GM21515 (cell line): ENCODE measurements around the gene TEX11.
"Not testable (repeated sequence)": the region's sequence is repeated elsewhere in the genome, so short reads cannot be mapped to it uniquely, and the experiment has no call there.

Source experiments
- ATAC-seq: cut with Tn5 transposase; IDR thresholded peaks from one replicate; pipeline ENCODE4 v1.9.1; 2021; ENCODE audit not compliant: unreplicated experiment

The TEX11 gene

GRCh38 chrX:70908541-70908940 lies at the start of gene TEX11:
Gene TEX11, minus strand, starts transcription at chrX:70908711. Its CDS starts 922 bp downstream, at chrX:70907789.
- no peak for ATAC-seq

DNA sequence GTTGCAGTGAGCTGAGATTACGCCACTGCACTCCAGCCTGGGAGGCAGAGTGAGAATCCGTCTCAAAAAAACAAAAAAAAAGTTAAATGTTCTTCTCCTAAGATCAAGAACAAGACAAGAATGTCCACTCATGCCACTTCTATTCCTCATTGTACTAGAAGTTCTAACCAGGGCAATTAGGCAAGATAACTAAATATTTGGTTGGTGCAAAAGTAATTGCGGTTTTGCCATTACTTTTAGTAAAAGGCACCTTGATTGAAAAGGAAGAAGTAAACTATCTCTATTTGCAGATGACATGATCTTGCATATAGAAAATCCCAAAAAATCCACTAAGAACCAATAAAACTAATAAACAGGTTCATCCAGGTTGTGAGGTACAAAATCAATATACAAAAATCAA lies 46.4 kb upstream of the TEX11 start:
- no peak for ATAC-seq

DNA sequence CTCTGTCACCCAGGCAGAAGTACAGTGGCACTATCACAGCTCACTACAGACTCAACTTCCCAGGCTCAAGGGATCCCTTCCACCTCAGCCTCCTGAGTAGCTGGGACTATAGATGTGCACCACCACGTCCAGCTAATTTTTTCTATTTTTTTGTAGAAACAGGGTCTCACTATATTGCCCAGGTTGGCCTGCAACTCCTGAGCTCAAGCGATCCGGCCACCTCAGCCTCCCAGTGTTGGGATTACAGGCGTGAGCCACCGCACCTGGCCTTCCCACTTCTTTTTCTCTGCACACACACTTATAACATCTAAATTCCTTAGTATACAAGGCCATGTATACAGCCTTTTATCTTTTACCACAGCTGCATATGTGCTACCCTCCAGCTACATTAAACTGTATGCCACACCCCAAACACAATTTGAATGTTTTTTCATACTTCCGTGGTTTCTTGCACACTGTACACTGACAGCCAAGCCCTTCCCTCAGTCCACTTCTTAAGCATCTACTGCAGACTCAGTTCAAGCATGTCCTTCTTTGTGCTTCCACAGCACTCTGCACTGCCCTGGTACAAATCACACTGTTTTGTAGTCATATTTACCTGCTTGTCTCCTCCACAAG lies 15.9 kb upstream of the TEX11 start:
- no peak for ATAC-seq

- ATAC-seq = no peak
Measured at GRCh38 chrX:70922774-70923473, 14.4 kb upstream of the TEX11 start.

- no peak for ATAC-seq
Measured at GRCh38 chrX:70921709-70922352, 13.3 kb upstream of the TEX11 start.

DNA sequence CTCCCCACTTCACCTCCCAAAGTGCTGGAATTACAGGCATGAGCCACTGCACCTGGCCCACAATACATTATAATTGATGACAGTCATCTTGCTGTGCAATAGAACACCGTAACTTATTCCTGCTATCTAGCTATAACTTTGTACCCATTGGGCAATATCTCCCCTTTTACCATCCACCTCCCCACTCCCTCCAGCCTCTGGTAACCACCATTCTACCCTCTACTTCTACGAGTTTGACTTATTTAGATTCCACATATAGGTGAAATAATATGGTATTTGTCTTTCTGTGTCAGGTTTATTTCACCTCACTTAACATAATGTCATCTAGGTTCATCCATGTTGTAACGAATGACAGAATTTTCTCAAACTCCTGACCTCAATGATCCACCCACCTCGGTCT lies 8.2 kb upstream of the TEX11 start:
- ATAC-seq = no peak

DNA sequence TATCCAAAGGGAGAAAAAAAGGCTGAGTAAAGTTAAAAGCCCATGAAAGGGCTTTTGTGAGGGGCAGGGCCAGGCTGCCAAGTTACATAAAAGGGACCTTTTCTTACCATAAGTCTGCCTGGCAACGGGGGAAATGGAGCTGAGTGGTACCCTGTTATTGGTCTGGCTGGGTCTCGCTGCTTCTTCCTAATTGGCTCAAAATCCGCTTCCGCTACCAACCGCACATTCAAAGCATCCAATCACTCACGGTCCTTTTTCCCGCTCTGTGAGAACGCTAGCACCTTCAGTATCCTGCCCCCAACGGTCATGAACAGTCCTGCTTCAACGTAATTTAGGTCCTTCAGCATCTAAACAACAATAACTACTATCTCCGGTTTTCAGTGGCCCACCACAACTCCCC lies 611 bp downstream of the TEX11 start:
- no peak for ATAC-seq

DNA sequence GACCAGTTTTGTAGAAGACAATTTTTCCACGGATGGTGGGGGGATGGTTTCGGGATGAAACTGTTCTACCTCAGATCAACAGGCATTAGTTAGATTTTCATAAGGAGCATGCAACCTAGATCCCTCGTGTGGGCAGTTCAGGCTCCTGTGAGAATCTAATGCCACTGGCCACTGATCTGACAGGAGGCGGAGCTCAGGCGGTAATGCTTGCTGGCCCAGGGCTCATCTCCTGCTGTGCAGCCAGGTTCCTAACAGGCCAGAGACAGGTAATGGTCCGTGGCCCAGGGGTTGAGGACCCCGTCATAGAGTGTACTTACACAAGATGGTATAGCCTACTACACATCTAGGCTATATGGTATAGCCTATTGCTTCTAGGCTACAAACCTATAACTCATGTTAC lies 7.0 kb downstream of the TEX11 start:
- no peak for ATAC-seq

DNA sequence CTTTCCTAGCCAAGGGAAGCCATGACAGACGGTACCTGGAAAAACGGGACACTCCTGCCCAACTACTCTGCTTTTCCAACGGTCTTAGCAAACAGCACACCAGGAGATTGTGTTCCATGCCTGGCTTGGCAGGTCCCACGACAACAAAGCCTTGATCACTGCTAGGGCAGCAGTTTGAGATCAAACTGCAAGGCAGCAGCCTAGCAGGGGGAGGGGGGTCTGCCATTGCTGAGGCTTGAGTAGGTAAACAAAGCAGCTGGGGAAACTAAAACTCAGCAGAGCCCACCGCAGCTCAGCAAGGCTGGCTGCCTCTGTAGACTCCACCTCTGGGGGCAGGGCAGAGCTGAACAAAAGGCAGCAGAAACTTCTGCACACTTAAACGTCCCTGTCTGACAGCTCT lies 18.1 kb downstream of the TEX11 start:
- not testable (repeated sequence) for ATAC-seq

GRCh38 chrX:70878902-70879301 lies 29.6 kb downstream of the TEX11 start:
- ATAC-seq = no peak

DNA sequence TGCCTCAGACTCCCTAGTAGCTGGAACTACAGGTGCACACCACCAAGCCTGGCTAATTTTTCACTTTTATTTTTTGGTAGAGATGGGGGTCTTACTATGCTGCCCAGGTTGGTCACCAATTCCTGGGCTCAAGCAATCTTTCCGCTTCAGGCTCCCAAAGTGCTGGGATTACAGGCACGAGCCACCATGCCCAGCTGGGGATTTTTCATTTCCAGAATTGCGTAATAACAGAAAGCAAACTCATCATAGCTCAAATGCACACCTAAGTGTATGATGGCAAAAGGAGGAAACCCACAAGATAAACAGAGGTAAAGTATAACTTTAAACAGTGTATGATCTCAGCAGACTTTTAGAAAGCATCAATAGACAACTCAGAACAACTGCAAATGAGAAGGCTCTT lies 56.2 kb downstream of the TEX11 start:
- ATAC-seq = no peak

DNA sequence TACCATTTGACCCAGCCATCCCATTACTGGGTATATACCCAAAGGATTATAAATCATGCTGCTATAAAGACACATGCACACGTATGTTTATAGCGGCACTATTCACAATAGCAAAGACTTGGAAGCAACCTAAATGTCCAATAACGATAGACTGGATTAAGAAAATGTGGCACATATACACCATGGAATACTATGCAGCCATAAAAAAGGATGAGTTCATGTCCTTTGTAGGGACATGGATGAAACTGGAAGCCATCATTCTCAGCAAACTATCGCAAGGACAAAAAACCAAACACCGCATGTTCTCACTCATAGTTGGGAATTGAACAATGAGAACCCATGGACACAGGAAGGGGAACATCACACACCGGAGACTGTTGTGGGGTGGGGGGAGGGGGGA lies 64.4 kb downstream of the TEX11 start:
- ATAC-seq = not testable (repeated sequence)

DNA sequence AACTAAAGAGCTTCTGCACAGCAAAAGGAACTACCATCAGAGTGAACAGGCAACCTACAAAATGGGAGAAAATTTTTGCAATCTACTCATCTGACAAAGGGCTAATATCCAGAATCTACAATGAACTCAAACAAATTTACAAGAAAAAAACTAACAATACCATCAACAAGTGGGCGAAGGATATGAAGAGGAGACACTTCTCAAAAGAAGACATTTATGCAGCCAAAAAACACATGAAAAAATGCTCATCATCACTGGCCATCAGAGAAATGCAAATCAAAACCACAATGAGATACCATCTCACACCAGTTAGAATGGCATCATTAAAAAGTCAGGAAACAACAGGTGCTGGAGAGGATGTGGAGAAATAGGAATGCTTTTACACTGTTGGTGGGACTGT lies 64.9 kb downstream of the TEX11 start:
- not testable (repeated sequence) for ATAC-seq

DNA sequence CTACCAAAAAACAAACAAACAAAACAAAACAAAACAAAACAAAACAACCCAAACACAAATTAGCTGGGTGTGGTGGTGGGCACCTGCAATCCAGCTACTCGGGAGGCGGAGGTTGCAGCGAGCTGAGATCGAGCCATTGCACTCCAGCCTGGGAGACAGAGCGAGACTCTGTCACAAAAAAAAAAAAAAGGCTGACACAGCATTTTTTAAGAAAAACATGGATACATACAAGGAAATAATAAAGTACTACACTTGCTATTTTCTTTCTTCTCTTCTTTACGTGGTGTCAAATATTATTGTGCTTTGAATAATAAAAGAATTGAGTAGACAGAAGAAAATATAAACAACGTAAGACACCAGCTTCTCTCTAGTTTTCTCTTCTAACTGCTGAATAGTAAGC lies 73.9 kb downstream of the TEX11 start:
- ATAC-seq = no peak

DNA sequence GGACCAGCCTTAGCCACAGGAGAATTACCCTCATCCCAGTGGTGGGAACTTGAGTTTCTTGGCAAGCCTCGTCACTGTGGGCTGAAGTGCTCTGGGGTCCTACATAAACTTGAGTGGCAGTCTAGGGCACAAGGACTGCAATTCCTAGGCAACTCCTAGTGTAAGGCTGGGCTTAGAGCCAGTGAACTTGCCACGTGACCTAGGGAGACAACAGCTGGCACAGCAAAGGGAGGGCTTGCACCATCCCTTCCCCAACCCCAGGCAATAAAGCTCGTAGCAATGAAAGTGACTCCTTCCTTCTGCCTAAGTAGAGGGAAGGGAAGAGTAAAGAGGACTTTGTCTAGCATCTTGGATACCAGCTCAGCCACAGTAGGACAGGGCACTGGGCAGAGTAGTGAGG lies 81.8 kb downstream of the TEX11 start:
- ATAC-seq = no peak

DNA sequence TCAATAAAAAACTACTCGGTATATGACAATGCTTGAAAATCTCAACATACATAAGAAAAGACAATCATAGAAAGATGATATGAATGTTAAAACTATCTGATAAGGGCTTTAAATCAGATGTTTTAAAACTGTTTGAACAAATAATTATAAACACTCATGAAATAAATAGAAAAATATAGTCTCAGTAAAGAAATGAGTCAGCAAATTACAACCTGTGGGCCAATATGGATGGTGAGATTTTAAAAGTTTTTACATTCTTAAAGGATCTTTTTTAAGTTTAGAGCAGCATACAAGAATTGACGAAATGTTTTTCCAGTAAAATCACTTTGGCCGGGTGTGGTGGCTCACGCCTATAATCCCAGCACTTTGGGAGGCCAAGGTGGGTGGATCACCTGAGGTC lies 83.1 kb downstream of the TEX11 start:
- ATAC-seq = no peak

- ATAC-seq = no peak
Measured at GRCh38 chrX:70808942-70809940, 99.3 kb downstream of the TEX11 start.

DNA sequence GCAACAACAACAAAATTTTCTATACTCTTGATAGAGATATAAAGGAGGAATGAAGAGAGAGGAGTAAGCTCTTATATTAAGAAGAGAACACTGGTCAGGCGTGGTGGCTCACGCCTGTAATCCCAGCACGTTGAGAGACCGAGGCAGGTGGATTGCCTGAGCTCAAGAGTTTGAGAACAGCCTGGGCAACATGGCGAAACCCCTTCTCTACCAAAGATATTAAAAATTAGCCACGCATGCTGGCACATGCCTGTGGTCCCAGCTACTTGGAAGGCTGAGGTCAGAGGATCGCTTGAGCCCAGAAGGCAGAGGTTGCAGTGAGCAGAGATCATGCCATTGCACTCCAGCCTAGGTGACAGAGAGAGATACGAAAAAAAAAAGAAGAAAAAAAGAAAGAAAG lies 102.4 kb downstream of the TEX11 start:
- ATAC-seq = no peak

DNA sequence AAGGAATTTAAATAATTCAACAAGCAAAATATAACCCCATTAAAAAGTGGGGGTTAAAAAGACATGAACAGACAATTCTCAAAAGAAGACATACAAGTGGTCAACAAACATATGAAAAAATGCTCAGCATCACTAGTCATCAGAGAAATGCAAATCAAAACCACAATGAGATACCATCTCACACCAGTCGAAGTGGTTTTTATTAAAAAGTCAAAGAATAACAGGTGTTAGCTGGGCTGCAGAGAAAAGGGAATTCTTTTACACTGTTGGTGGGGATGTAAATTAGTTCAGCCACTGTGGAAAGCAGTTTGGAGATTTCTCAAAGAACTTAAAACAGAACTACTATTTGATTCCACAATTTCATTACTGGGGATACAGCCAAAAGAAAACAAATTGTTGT lies 111.8 kb downstream of the TEX11 start:
- ATAC-seq = not testable (repeated sequence)

DNA sequence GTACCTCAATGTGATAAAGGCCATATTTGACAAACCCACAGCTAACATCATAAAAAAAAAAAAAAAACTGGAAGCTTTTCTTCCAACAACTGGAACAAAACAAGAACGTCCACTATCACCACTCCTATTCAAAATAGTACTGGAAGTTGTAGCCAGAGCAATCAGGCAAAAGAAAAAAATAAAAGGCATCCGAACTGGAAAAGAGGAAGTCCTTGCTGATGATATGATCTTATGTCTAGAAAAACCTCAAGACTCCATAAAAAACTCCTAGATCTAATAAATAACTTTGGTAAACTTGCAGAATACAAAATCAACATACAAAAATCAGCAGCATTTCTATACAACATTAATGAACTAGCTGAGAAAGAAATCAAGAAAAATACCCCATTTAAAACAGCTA lies 134.3 kb downstream of the TEX11 start:
- ATAC-seq = no peak

DNA sequence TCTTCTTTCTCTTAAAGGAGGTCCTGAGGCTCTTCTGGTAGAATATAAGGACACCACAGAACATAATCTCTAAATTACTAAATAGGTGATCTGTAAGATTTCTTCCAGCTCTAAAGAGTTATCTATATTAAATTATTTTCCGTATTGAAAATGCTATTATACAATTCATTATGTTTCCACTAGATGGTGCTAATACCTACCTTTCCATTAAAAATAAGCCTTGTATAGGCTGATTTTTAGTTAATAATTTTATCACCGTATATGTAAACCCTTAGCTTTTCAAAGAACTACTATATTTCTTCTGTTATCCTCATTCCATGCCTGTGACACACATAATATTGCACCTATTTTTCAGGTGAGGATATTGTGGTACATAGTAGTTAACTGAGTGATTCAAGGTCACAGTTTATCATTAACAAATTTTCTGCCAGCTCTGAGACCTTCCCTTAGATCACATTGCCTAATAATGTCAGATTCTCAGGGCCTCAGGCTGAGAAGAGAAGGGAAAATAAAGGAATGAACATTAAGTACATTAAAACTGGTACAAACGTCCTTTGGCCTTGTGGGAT lies 138.8 kb downstream of the TEX11 start:
- no peak for ATAC-seq
